MV-4-11 (cell line): ENCODE results near the gene NANS.
A peak's percentile ranks its signal among the peaks of the same experiment; 100 is the strongest.
"Not testable (repeated sequence)": the region's sequence is repeated elsewhere in the genome, so short reads cannot be mapped to it uniquely, and the experiment has no call there.

Source experiments
- DNase-seq: peaks from one replicate; lab custom pipeline; 2025; lab: John Stamatoyannopoulos, UW

Gene NANS

GRCh38 chr9:98039607-98040017 lies 16.9 kb upstream of the NANS start:
- no peak for DNase-seq

GRCh38 chr9:98040212-98040611 lies 16.3 kb upstream of the NANS start:
- no peak for DNase-seq

GRCh38 chr9:98043915-98044314 lies 12.6 kb upstream of the NANS start:
- peak; percentile 38 for DNase-seq

GRCh38 chr9:98045234-98046179 lies 11.0 kb upstream of the NANS start:
- peak; percentile 96 for DNase-seq

DNA sequence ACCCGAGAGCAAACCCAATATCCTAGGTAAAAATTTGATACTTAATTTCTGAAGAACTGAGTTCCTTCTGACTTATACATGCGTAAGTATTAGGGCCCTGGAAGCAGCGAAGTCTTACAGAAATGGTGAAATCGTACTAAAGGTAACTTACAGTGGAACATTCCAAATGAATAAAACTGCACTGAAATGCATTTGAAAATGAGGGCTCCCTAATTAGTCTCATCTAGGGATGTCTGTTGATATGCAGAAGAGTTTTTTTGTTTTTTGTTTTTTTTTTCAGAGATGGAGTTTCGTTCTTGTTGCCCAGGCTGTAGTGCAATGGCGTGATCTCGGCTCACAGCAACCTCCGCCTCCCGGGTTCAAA lies 10.4 kb upstream of the NANS start:
- DNase-seq: no peak

GRCh38 chr9:98047002-98047401 lies 9.5 kb upstream of the NANS start:
- peak; percentile 19 for DNase-seq

DNA sequence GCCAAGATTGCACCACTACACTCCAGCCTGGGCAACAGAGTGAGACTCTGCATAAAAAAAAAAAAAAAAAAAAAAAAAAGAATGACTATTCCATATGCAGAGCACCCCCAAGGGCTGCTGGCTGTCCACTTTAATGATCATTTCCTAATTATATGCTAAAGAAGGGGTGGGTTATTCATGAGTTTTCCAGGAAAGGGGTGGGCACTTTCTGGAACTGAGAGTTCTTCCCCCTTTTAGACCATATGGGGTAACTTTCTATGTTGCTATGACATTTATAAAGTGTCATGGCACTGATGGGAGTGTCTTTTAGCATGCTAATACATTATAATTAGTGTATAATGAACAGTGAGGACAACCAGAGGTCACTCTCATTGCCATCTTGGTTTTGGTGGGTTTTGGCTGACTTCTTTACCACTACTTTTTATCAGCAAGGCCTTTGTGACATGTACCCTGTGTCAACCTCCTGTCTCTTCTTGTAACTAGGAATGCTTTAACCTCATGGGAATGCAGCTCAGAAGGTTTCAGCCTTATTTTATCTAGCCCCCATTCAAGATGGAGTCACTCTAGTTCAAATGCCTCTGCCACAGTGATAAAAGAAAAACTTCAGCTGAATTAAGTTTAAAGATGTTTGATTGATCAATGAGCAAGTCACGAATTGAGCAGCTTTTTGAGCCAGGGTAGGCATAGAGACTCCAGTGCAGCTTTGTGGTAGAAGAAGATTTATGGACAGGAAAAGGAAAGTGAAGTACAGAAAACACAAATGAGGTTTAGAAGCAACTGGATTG lies 7.1 kb upstream of the NANS start:
- DNase-seq: peak; percentile 32

DNA sequence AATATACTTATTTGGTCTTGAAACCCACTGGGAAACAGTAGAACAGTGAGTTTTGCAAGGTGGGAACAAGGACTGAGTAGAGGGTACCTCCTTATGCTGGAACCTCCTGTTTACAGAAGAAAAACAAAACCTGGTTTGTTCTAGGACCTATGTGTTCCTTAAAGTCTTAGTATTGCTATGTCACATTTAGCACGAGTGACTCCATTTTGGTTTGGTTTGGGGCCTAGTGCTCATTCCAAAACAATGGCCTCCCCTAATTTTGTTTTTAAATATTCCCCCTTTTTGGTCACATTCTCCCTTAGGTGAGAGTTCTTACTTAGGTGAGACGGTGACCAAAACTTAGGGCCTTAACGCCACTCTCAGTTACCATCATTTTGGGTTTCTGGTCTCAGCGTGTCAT lies 6.2 kb upstream of the NANS start:
- DNase-seq: no peak

GRCh38 chr9:98054376-98054951 lies 2.1 kb upstream of the NANS start:
- no peak for DNase-seq

DNA sequence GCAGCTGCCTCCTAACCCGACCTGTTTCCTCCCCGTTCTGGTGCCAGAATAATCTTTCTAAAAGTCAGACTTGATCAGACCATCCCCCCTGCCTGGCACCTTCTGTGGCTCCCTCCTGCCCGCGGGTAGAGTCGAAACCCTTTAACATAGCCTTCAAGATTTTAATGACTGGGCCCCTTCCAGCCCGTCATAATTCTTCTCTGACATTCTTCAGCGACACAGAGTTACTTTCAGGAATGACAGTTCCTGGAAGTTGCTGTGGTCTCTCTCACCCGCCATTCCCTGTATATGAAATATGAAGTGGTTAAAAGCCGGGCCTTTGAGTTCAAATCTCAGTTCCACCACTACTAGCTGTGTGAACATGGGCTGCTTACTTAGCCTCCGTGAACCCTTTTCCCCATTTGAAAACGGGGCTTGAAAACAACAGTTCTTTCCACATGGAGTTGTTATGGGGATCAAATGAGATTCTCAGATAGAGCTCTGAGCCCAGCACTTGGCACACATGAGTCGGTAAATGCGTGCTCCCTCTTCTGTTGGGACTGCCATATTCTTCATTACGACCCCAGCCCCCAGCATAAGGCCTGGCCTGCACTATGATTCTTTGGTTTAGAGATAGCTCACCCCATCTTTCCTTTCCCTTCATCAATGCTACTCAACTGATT lies 737 bp downstream of the NANS start:
- DNase-seq: no peak

GRCh38 chr9:98062161-98062560 lies 5.6 kb downstream of the NANS start:
- no peak for DNase-seq

DNA sequence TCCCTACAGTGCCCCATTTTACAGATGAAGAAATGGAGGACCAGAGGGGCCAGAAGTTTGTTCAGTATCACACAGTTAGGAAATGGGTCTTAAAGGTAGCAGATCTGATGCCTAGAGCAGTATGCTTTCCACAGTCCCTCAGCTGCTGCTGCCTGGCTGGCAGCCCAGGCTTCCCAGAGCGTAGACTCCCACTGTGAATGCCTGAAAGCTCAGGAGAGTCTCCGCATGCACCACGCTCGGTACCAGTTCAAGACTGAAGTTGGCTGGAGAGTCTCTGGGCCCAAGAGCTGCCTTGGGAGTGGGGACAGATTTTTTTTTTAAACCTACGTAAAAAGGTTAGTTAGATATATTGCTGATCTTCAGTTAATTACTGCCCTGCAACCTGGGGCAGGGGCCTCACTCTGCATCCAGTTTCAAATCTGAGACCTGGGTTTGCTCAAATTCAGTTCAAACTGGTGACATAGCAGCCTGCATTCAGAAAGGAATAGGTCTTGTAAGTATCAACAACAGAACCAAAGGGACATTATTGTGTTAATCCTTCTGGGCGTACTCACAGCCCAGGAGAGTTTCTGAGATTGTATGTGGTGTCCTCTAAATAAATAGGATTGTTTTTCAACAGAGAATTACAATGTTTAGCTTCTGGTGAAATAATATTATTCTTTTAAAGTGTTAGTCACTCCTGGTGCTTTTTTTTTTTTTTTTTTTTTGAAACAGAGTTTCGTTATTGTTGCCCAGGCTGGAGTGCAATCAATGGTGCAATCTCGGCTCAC lies 8.3 kb downstream of the NANS start:
- DNase-seq: no peak

GRCh38 chr9:98066235-98066634 lies 9.7 kb downstream of the NANS start:
- no peak for DNase-seq

- peak; percentile 18 for DNase-seq
Observed at GRCh38 chr9:98067184-98067583, 10.7 kb downstream of the NANS start.

DNA sequence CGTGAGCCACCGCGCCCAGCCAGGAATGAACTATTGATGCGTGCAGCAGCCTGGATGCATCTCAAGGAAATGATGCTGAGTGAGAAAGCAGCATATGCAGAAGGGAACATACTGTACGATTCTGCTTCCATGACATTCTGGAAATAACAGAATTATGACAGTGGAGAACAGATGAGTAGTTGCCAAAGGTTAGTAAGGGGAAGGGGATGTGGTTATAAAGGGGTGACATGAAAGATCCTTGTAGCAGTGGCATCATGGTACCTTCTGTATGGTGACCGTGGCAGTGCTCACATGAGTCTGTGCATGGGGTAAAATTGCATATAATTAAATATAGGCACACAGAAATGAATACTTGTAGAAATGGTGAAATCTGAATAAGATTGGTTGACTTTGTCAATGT lies 13.0 kb downstream of the NANS start:
- DNase-seq: no peak

DNA sequence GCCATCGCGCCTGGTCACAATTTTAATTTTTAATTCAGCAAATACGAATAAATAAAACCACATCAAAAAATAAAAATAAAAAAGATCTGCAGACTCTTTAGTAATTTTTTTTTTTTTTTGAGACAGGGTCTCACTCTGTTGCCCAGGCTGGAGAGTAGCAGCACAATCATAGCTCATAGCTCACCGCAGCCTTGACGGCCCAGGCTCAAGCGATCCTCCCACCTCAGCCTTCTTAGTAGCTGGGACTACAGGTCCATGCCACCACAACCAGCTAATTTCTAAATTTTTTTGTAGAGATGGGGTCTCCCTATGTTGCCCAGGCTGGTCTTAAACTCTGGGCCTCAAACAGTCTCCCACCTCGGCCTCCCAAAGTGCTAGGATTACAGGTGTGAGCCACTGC lies 14.2 kb downstream of the NANS start:
- DNase-seq: no peak

DNA sequence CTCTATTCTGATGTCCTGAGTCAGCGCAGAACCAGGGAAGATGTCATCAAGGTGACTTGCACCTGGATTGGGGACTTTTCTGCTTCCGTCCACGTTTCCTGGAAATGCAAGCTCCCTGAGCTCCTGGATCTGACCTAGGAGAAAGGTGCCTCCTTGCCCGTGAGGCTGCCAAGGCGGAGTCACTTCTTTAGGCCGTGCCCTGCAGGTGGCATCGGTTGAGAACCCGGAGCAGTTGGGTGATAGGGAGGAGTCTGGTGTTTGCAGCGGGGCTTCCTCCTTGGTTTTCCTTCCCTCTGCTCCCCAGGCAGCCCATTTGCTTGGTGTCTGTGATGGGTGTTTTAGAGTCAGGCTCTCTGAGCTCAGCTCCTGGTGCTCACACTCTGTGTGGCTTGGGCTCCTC lies 15.2 kb downstream of the NANS start:
- DNase-seq: no peak

- DNase-seq: peak; percentile 36
Observed at GRCh38 chr9:98074115-98074990, 17.8 kb downstream of the NANS start.

DNA sequence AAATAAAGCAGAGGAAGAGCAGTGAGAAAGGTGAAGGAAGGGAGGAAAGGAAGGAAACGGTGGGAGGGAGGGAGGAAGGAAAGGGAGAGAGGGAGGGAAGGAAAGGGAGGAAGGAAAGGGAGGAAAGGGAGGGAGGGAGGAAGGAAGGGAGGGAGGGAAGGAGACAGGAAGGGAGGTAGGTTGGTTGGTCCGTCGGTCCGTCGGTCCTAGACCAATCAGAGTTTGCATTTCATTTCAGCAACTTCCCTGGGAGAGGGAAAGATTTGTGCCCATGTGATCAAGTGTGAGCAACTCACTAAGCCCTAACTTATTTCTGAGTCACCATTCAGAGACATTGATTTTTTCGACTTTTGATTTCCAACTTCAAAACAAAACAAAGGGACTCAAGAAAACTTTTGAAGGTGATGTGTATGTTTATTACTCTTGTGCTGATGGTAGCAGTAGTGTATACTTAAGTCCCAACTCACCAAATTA lies 18.8 kb downstream of the NANS start:
- no peak for DNase-seq

DNA sequence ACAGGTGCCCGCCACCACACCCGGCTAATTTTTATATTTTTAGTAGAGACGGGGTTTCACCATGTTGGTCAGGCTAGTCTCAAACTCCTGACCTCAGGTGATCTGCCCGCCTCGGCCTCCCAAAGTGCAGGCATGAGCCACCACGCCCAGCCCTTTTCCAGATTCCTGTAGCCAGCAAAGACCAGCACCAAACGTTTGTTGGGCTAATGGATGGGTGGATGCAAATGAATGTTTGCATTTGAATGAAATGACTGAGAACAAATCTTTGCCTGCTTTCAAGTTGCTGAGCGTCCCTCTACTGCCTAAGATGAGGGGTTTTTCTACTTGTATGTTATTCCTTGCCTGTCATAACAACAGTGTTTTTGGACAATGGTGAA lies 20.0 kb downstream of the NANS start:
- not testable (repeated sequence) for DNase-seq
